GM12878 (cell line): Measurements from ENCODE around the gene PKMYT1. TPM values are rescaled to one million over a fixed set of nuclear protein-coding genes. Genes with fewer than 3 reads are reported as not detected.

Source experiments
- ATAC-seq: fragments of 200-7000 bp; cut with Tn5 transposase; 3 replicates; pipeline ENCODE4 v1.9.1; 2020; ENCODE audit warnings: mild to moderate bottlenecking, moderate library complexity
- BruUV-seq: library from RNA; stranded (reverse); fragments of 400-500 nt; replicated peaks from 2 replicates; lab custom pipeline; 2021; lab: Mats Ljungman, UMichigan
- CTCF ChIA-PET: fragments of 300-600 bp; sonication (Branson Sonifier 250); formaldehyde crosslinking; extraction: SDS; loops from one replicate; lab custom pipeline; 2021; ENCODE audit warnings: inconsistent platforms; lab: Yijun Ruan, JAX
- POLR2A ChIA-PET: fragments of 350-600 bp; formaldehyde crosslinking; extraction: SDS; loops from one replicate; lab custom pipeline; 2021; ENCODE audit warnings: inconsistent platforms; lab: Charles Lee
- RAD21 ChIA-PET: fragments of 300-600 bp; sonication (Branson Sonifier 250); formaldehyde crosslinking; loops from one replicate; lab custom pipeline; 2023; ENCODE audit warnings: antibody characterized with exemption; ENCODE audit not compliant: unreplicated experiment; lab: Charles Lee
- SMC1A ChIA-PET: fragments of 300-600 bp; sonication (Branson Sonifier 250); formaldehyde crosslinking; loops from one replicate; lab custom pipeline; 2023; ENCODE audit not compliant: unreplicated experiment, uncharacterized antibody; lab: Charles Lee
- DNase-seq: peaks from one replicate; pipeline ENCODE4 v3.0.0-alpha.2; 2011; ENCODE audit warnings: low read depth, low spot score
- FAIRE-seq: peaks from 3 replicates; lab custom pipeline; 2011; peaks lifted over from hg19 to GRCh38; lab: Jason Lieb, UNC
- H2AFZ ChIP-seq: 2 replicates; pipeline ENCODE4 v1.6.0; 2011; ENCODE audit warnings: low read depth, low read length, control low read depth; ENCODE audit not compliant: control insufficient read depth
- H3K27ac ChIP-seq: 2 replicates; pipeline ENCODE4 v1.5.1; 2011; ENCODE audit warnings: control low read depth; ENCODE audit not compliant: control insufficient read depth, insufficient read depth
- H3K27me3 ChIP-seq, 2 experiments: replicated peaks in 1 of 2; 2 replicates each; pipeline versions ENCODE4 v1.6.0 to v1.6.1; 2011; ENCODE audit warnings: low read length in 1 of 2; ENCODE audit not compliant: control insufficient read depth in 2 of 2, insufficient read depth in 2 of 2
- H3K36me3 ChIP-seq, 2 experiments: 2 replicates each; pipeline ENCODE4 v1.5.1; 2011; ENCODE audit warnings: low read length in 1 of 2; ENCODE audit not compliant: control insufficient read depth in 2 of 2, insufficient read depth in 2 of 2
- H3K4me1 ChIP-seq: 2 replicates; pipeline ENCODE4 v1.6.1; 2011; ENCODE audit warnings: mild to moderate bottlenecking, low read length, moderate library complexity, mixed read lengths; ENCODE audit not compliant: control insufficient read depth, insufficient read depth
- H3K4me2 ChIP-seq: 2 replicates; pipeline ENCODE4 v1.6.0; 2011; ENCODE audit warnings: control low read depth; ENCODE audit not compliant: control insufficient read depth, insufficient read depth
- H3K4me3 ChIP-seq: fragments of 200-600 bp; sonication (generic); 2 replicates; pipeline ENCODE4 v1.5.1; 2016
- H3K79me2 ChIP-seq: 2 replicates; pipeline ENCODE4 v1.6.0; 2011; ENCODE audit warnings: low read length; ENCODE audit not compliant: control insufficient read depth, insufficient read depth
- H3K9ac ChIP-seq: 2 replicates; pipeline ENCODE4 v1.8.0; 2011; ENCODE audit warnings: low read length, control low read depth, mixed read lengths; ENCODE audit not compliant: control insufficient read depth, insufficient read depth
- H3K9me3 ChIP-seq: replicated peaks from 3 replicates; pipeline ENCODE4 v1.5.1; 2011; ENCODE audit warnings: mild to moderate bottlenecking, low read length; ENCODE audit not compliant: control insufficient read depth, insufficient read depth
- H4K20me1 ChIP-seq: 2 replicates; pipeline ENCODE4 v1.6.0; 2011; ENCODE audit not compliant: control insufficient read depth, insufficient read depth
- HDAC6 ChIP-seq: fragments of 200-600 bp; sonication (generic); IDR thresholded peaks from one replicate; pipeline ENCODE4 v1.8.0; 2017; ENCODE audit warnings: antibody characterized with exemption; ENCODE audit not compliant: unreplicated experiment
- MEF2B ChIP-seq: fragments of 450-650 bp; IDR thresholded peaks from 2 replicates; pipeline ENCODE4 v1.6.1; 2018; ENCODE audit warnings: mild to moderate bottlenecking, moderate library complexity; ENCODE audit not compliant: partially characterized antibody, poor library complexity, severe bottlenecking
- NFYB ChIP-seq: IDR thresholded peaks from 2 replicates; pipeline ENCODE4 v1.6.1; 2011; ENCODE audit warnings: low read depth, mild to moderate bottlenecking, low read length, improper control_type of control experiment, moderate library complexity; ENCODE audit not compliant: insufficient read depth
- RFX5 ChIP-seq: IDR thresholded peaks from 2 replicates; pipeline ENCODE4 v1.6.1; 2011; ENCODE audit warnings: low read depth, low read length, improper control_type of control experiment
- WGBS: methylation state at CpG from one replicate; pipeline ENCODE4 v1.1.6; 2016; ENCODE audit warnings: low lambda C conversion rate; ENCODE audit not compliant: insufficient replicate concordance, insufficient coverage; ENCODE audit errors: missing lambda C conversion rate; 5-methylcytosine and 5-hydroxymethylcytosine counted together
- in situ Hi-C: fragments of 300-500 bp; cut with MboI; formaldehyde crosslinking; loops from 9 replicates; pipeline ENCODE4 v1.14.3; 2018; ENCODE audit warnings: mixed read lengths
- intact Hi-C: fragments of 100-400 bp; cut with micrococcal nuclease; formaldehyde crosslinking; loops from one replicate; pipeline ENCODE4 v1.14.2; 2022; ENCODE audit not compliant: unreplicated experiment
- polyA plus RNA-seq, 11 experiments: library from polyadenylated mRNA; depleted of rRNA in 4 of 11; unstranded in 6 of 11; stranded (reverse) in 5 of 11; fragments of >200 nt; fragmentation: Nextera tagmentation in 4 of 11; fragmentation: Illumina TruSeq in 1 of 11; extraction: Ambion mirVana in 4 of 11; extraction: Trizol in 1 of 11; gene quantifications; 1 replicate in 1 of 11; 2 replicates in 10 of 11; pipeline versions ENCODE4 v1.2.1 to v1.2.3, GENCODE V29; 2011 to 2016; ENCODE audit warnings: inconsistent platforms in 2 of 11, missing spikeins in 2 of 11, low read depth in 1 of 11
- total RNA-seq, 4 experiments: library from RNA; depleted of rRNA in 3 of 4; stranded (reverse); fragments of >200 nt in 3 of 4; fragmentation: Illumina TruSeq in 1 of 4; extraction: Trizol in 1 of 4; gene quantifications; 2 replicates each; pipeline versions ENCODE4 v1.2.1 to v1.2.3, GENCODE V29; 2013 to 2021
- TF ChIP-seq, protein P1 (sequence below): fragments of 450-650 bp; formaldehyde crosslinking; IDR thresholded peaks from 2 replicates; pipeline ENCODE4 v1.4.0; 2020; ENCODE audit warnings: mild to moderate bottlenecking, moderate library complexity
- TF ChIP-seq, protein P2 (sequence below): fragments of 450-650 bp; IDR thresholded peaks from 2 replicates; pipeline ENCODE4 v1.6.1; 2017; ENCODE audit warnings: mild to moderate bottlenecking, low read depth, inconsistent platforms; ENCODE audit not compliant: poor library complexity, severe bottlenecking

Gene PKMYT1
- total and polyA plus RNA-seq, 10 of the 15 experiments (the other 5 are each of a cell fraction or from before 2014, with no cell fraction given) = 4.6 to 101 (median 29.9) TPM

DNA sequence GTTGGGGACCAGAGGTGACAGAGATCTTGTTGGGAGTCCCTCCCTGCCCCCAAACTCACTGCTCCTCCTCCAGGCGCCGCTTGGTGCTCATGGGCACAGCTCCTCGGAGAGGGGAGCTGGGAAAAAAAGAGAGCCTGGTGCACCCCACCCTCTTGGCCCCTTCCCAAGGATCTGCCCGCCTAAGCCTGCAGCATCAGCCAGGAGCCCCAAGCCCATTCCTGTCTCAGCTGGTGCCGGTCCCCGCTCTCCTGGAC lies 43.1 kb upstream of the PKMYT1 start:
- intact Hi-C loops (no loop called here), in situ Hi-C loops (no loop called here)
- H4K20me1 ChIP-seq = no peaks in the 10 kb centered on the region
- TF ChIP-seq, protein P1, sequence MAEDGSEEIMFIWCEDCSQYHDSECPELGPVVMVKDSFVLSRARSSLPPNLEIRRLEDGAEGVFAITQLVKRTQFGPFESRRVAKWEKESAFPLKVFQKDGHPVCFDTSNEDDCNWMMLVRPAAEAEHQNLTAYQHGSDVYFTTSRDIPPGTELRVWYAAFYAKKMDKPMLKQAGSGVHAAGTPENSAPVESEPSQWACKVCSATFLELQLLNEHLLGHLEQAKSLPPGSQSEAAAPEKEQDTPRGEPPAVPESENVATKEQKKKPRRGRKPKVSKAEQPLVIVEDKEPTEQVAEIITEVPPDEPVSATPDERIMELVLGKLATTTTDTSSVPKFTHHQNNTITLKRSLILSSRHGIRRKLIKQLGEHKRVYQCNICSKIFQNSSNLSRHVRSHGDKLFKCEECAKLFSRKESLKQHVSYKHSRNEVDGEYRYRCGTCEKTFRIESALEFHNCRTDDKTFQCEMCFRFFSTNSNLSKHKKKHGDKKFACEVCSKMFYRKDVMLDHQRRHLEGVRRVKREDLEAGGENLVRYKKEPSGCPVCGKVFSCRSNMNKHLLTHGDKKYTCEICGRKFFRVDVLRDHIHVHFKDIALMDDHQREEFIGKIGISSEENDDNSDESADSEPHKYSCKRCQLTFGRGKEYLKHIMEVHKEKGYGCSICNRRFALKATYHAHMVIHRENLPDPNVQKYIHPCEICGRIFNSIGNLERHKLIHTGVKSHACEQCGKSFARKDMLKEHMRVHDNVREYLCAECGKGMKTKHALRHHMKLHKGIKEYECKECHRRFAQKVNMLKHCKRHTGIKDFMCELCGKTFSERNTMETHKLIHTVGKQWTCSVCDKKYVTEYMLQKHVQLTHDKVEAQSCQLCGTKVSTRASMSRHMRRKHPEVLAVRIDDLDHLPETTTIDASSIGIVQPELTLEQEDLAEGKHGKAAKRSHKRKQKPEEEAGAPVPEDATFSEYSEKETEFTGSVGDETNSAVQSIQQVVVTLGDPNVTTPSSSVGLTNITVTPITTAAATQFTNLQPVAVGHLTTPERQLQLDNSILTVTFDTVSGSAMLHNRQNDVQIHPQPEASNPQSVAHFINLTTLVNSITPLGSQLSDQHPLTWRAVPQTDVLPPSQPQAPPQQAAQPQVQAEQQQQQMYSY (CRISPR knock-in tag) = no peak
- TF ChIP-seq, protein P2, sequence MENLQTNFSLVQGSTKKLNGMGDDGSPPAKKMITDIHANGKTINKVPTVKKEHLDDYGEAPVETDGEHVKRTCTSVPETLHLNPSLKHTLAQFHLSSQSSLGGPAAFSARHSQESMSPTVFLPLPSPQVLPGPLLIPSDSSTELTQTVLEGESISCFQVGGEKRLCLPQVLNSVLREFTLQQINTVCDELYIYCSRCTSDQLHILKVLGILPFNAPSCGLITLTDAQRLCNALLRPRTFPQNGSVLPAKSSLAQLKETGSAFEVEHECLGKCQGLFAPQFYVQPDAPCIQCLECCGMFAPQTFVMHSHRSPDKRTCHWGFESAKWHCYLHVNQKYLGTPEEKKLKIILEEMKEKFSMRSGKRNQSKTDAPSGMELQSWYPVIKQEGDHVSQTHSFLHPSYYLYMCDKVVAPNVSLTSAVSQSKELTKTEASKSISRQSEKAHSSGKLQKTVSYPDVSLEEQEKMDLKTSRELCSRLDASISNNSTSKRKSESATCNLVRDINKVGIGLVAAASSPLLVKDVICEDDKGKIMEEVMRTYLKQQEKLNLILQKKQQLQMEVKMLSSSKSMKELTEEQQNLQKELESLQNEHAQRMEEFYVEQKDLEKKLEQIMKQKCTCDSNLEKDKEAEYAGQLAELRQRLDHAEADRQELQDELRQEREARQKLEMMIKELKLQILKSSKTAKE = no peak
- TF ChIP-seq RFX5 = no peak
- TF ChIP-seq MEF2B = peak; percentile 7
- no peak for TF ChIP-seq HDAC6
- peak; percentile 48; the same call in 1 of the 2 replicates for TF ChIP-seq NFYB
- peak overlapping the region; percentile 87 for H3K4me3 ChIP-seq
- no peaks in the 10 kb centered on the region for H3K79me2 ChIP-seq
- no TSS peak for BruUV-seq
- peak overlapping the region; percentile 94; the same call in 1 of the 2 replicates for H2AFZ ChIP-seq
- 6% methylated on average over 6 of the region's 6 CpGs for WGBS
- CTCF ChIA-PET = interaction anchor here (0.9 to 18.2 kb wide), 8 partner anchors 9 to 184 kb away, joined by 3 to 421 read pairs (median 6); no protein-coding TSS in a partner anchor
- no peaks in the 10 kb centered on the region for H3K9me3 ChIP-seq
- H3K4me2 ChIP-seq = peak overlapping the region; percentile 83
- peaks cover 25% of the 10 kb centered on the region for H3K4me1 ChIP-seq
- peaks cover 4 to 7% of the 10 kb centered on the region in 2 experiments; a peak in 3 of 4 replicates for H3K36me3 ChIP-seq
- RAD21 ChIA-PET = interaction anchor here (1.2 to 4.4 kb wide), 3 partner anchors 8 to 19 kb away, joined by 4 to 34 read pairs (median 7); no protein-coding TSS in a partner anchor
- DNase-seq (no peak), ATAC-seq (no peak), FAIRE-seq (no peak)
- POLR2A ChIA-PET = interaction anchor here (0.5 to 2.4 kb wide), 6 partner anchors 17 to 550 kb away, joined by 3 to 7 read pairs (median 4); partner anchors contain the start of gene ZNF213
- SMC1A ChIA-PET = interaction anchor here (0.9 to 10.1 kb wide), 3 partner anchors 8 to 106 kb away, joined by 4 to 91 read pairs (median 6); no protein-coding TSS in a partner anchor
- H3K27me3 ChIP-seq = no peaks in the 10 kb centered on the region
- H3K27ac ChIP-seq = no peak overlapping the region
- peak overlapping the region; percentile 81; the same call in 1 of the 2 replicates for H3K9ac ChIP-seq
